Medulla oblongata (tissue), 1 donor: ENCODE measurements around the gene ZNF513.
"Not testable (repeated sequence)": the region's sequence is repeated elsewhere in the genome, so short reads cannot be mapped to it uniquely, and the experiment has no call there.

Experiments used
- DNase-seq: peaks from one replicate; pipeline ENCODE4 v3.0.0-alpha.2; 2015; ENCODE audit errors: extremely low spot score

The ZNF513 gene

GRCh38 chr2:27380626-27381545 is at the start of gene ZNF513:
Gene ZNF513, minus strand, starts transcription at chr2:27380734. Its CDS starts 208 bp downstream, at chr2:27380526.
- DNase-seq, result peak; percentile 98

GRCh38 chr2:27428978-27429541 is 48.5 kb upstream of the ZNF513 start:
- DNase-seq, result peak; percentile 62

GRCh38 chr2:27428213-27428977 is 47.9 kb upstream of the ZNF513 start, which contains the start of gene NRBP1:
Gene NRBP1, plus strand, starts transcription at chr2:27428631. Its CDS starts 4,643 bp downstream, at chr2:27433274.
- DNase-seq, result peak; percentile 96

- no peak for DNase-seq
Observed at GRCh38 chr2:27427863-27428212, 47.3 kb upstream of the ZNF513 start.

GRCh38 chr2:27425039-27425438 is 44.5 kb upstream of the ZNF513 start:
- not testable (repeated sequence) for DNase-seq

- DNase-seq, result no peak
Observed at GRCh38 chr2:27422958-27423357, 42.4 kb upstream of the ZNF513 start.

- DNase-seq, result no peak
Observed at GRCh38 chr2:27421660-27422250, 41.2 kb upstream of the ZNF513 start.

- DNase-seq, result no peak
Observed at GRCh38 chr2:27420996-27421395, 40.5 kb upstream of the ZNF513 start.

- DNase-seq, result no peak
Observed at GRCh38 chr2:27416151-27416550, 35.6 kb upstream of the ZNF513 start.

- DNase-seq, result no peak
Observed at GRCh38 chr2:27412419-27413152, 32.1 kb upstream of the ZNF513 start.

GRCh38 chr2:27409321-27410073 is 29.0 kb upstream of the ZNF513 start, which contains the start of gene PPM1G:
Gene PPM1G, minus strand, starts transcription at chr2:27409591. Its CDS starts 169 bp downstream, at chr2:27409422.
- DNase-seq, result peak; percentile 96

GRCh38 chr2:27408601-27409320 is 28.2 kb upstream of the ZNF513 start:
- DNase-seq, result peak; percentile 12

GRCh38 chr2:27407798-27408491 is 27.4 kb upstream of the ZNF513 start:
- DNase-seq, result peak; percentile 23

GRCh38 chr2:27400348-27401135 is 20.0 kb upstream of the ZNF513 start:
- no peak for DNase-seq

- no peak for DNase-seq
Observed at GRCh38 chr2:27398962-27399361, 18.4 kb upstream of the ZNF513 start.

- no peak for DNase-seq
Observed at GRCh38 chr2:27393225-27393624, 12.7 kb upstream of the ZNF513 start.

- no peak for DNase-seq
Observed at GRCh38 chr2:27390822-27391679, 10.5 kb upstream of the ZNF513 start.
